Hepatocyte (in vitro differentiated cells): ENCODE data around the gene WNT1.

Experiments used
- CTCF ChIP-seq: fragments of 200-600 bp; sonication (generic); IDR thresholded peaks from 2 replicates; pipeline ENCODE4 v1.5.1; 2016; ENCODE audit warnings: antibody characterized with exemption, mild to moderate bottlenecking; ENCODE audit not compliant: poor library complexity
- EZH2 ChIP-seq: fragments of 200-600 bp; sonication (generic); IDR thresholded peaks from 2 replicates; pipeline ENCODE4 v1.6.1; 2016; ENCODE audit warnings: antibody characterized with exemption, mild to moderate bottlenecking, borderline replicate concordance

- peak; percentile 76 for TF ChIP-seq CTCF
- no peak for TF ChIP-seq EZH2
Measured at GRCh38 chr12:48995086-48995879, 17.2 kb downstream of the WNT1 start.
